IMR-90 (cell line): ENCODE results near the gene STARD6. TPM values are rescaled to one million over a fixed set of nuclear protein-coding genes. Genes with fewer than 3 reads are reported as not detected.

ENCODE experiments used
- ATAC-seq: fragments of 200-7000 bp; cut with Tn5 transposase; 2 replicates; pipeline ENCODE4 v1.9.1; 2020; ENCODE audit warnings: low read depth, mild to moderate bottlenecking, moderate library complexity
- BruUV-seq: library from RNA; stranded (reverse); fragments of 400-500 nt; replicated peaks from 2 replicates; lab custom pipeline; 2021; lab: Mats Ljungman, UMichigan
- CTCF ChIA-PET: fragments of 300-600 bp; formaldehyde crosslinking; extraction: SDS; loops from one replicate; lab custom pipeline; 2021; ENCODE audit warnings: antibody characterized with exemption; lab: Yijun Ruan, JAX
- POLR2A ChIA-PET: fragments of 300-600 bp; sonication (Branson Sonifier 250); formaldehyde crosslinking; loops from one replicate; lab custom pipeline; 2022; ENCODE audit warnings: antibody characterized with exemption; ENCODE audit not compliant: unreplicated experiment; lab: Charles Lee
- DNase-seq: peaks from one replicate; pipeline ENCODE4 v3.0.0; 2013
- H2AFZ ChIP-seq: replicated peaks from 2 replicates; pipeline ENCODE3; 2013; ENCODE audit warnings: low read length, mild to moderate bottlenecking; ENCODE audit not compliant: poor library complexity
- H2AK5ac ChIP-seq: 2 replicates; pipeline ENCODE4 v1.6.1; 2013; ENCODE audit warnings: low read depth, low read length, inconsistent platforms
- H2AK9ac ChIP-seq: replicated peaks from 2 replicates; pipeline ENCODE3; 2013; ENCODE audit warnings: mild to moderate bottlenecking, low read depth, low read length, moderate library complexity; ENCODE audit not compliant: poor library complexity
- H2BK120ac ChIP-seq: 2 replicates; pipeline ENCODE4 v1.6.1; 2013; ENCODE audit warnings: low read depth, low read length, inconsistent platforms
- H2BK15ac ChIP-seq: 3 replicates; pipeline ENCODE4 v1.6.1; 2013; ENCODE audit warnings: low read depth, low read length, inconsistent platforms
- H2BK20ac ChIP-seq: 2 replicates; pipeline ENCODE4 v1.6.1; 2013; ENCODE audit warnings: low read depth, mild to moderate bottlenecking, inconsistent platforms, low read length, moderate library complexity
- H2BK5ac ChIP-seq: 2 replicates; pipeline ENCODE4 v1.6.1; 2013; ENCODE audit warnings: mild to moderate bottlenecking, low read depth, low read length, inconsistent platforms; ENCODE audit not compliant: poor library complexity, severe bottlenecking
- H3K14ac ChIP-seq: replicated peaks from 2 replicates; pipeline ENCODE4 v1.6.1; 2013; ENCODE audit warnings: low read depth, low read length, inconsistent platforms
- H3K18ac ChIP-seq: 2 replicates; pipeline ENCODE4 v1.6.1; 2013; ENCODE audit warnings: low read depth, low read length, control low read depth
- H3K23ac ChIP-seq: 2 replicates; pipeline ENCODE4 v1.6.1; 2013; ENCODE audit warnings: low read depth, low read length, inconsistent platforms
- H3K27ac ChIP-seq: 2 replicates; pipeline ENCODE4 v1.5.1; 2013; ENCODE audit warnings: mild to moderate bottlenecking, control low read depth, low read length; ENCODE audit not compliant: insufficient read depth
- H3K27me3 ChIP-seq: 2 replicates; pipeline ENCODE4 v1.6.1; 2013; ENCODE audit warnings: low read length; ENCODE audit not compliant: control insufficient read depth, insufficient read depth
- H3K36me3 ChIP-seq: 2 replicates; pipeline ENCODE4 v1.6.1; 2013; ENCODE audit warnings: low read length, mixed read lengths; ENCODE audit not compliant: control insufficient read depth, insufficient read depth
- H3K4ac ChIP-seq: 2 replicates; pipeline ENCODE4 v1.6.1; 2013; ENCODE audit warnings: low read depth, low read length, inconsistent platforms
- H3K4me1 ChIP-seq: 2 replicates; pipeline ENCODE4 v1.6.1; 2013; ENCODE audit warnings: low read length, mixed read lengths; ENCODE audit not compliant: control insufficient read depth, insufficient read depth
- H3K4me2 ChIP-seq: 2 replicates; pipeline ENCODE4 v1.6.1; 2013; ENCODE audit warnings: low read depth, mild to moderate bottlenecking, control low read depth, low read length, moderate library complexity
- H3K4me3 ChIP-seq: 2 replicates; pipeline ENCODE4 v1.5.1; 2013; ENCODE audit warnings: low read depth, mild to moderate bottlenecking, control low read depth, low read length, moderate library complexity; ENCODE audit not compliant: insufficient read depth
- H3K56ac ChIP-seq: 2 replicates; pipeline ENCODE4 v1.6.1; 2013; ENCODE audit warnings: low read length, inconsistent platforms; ENCODE audit not compliant: insufficient read depth; ENCODE audit errors: extremely low read depth
- H3K79me1 ChIP-seq, 2 experiments: 2 replicates each; pipeline ENCODE4 v1.6.1; 2013; ENCODE audit warnings: low read length in 2 of 2, inconsistent platforms in 1 of 2, low read depth in 1 of 2
- H3K9ac ChIP-seq: 2 replicates; pipeline ENCODE4 v1.6.1; 2013; ENCODE audit warnings: low read depth, low read length, control low read depth
- H3K9me1 ChIP-seq: 2 replicates; pipeline ENCODE4 v1.6.1; 2013; ENCODE audit warnings: low read length, inconsistent platforms; ENCODE audit not compliant: insufficient read depth
- H3K9me3 ChIP-seq: 2 replicates; pipeline ENCODE4 v1.6.1; 2013; ENCODE audit warnings: low read length; ENCODE audit not compliant: control insufficient read depth, insufficient read depth
- H4K20me1 ChIP-seq: 2 replicates; pipeline ENCODE4 v1.6.1; 2013; ENCODE audit warnings: low read length, inconsistent platforms; ENCODE audit not compliant: insufficient read depth
- H4K5ac ChIP-seq: 2 replicates; pipeline ENCODE4 v1.6.1; 2013; ENCODE audit warnings: mild to moderate bottlenecking, low read depth, low read length, control low read depth
- H4K8ac ChIP-seq, 2 experiments: 2 replicates each; pipeline ENCODE4 v1.6.1; 2013; ENCODE audit warnings: low read depth in 2 of 2, low read length in 2 of 2, control low read depth in 1 of 2, inconsistent platforms in 1 of 2
- H4K91ac ChIP-seq: 2 replicates; pipeline ENCODE4 v1.6.1; 2013; ENCODE audit warnings: low read depth, low read length, inconsistent platforms; ENCODE audit not compliant: insufficient read depth
- BHLHE40 ChIP-seq: fragments of 150-350 bp; IDR thresholded peaks from 2 replicates; pipeline ENCODE4 v1.6.1; 2016; ENCODE audit warnings: mild to moderate bottlenecking, low read depth, low read length
- CEBPB ChIP-seq: IDR thresholded peaks from 2 replicates; pipeline ENCODE4 v1.6.1; 2012; ENCODE audit warnings: low read depth, low read length, improper control_type of control experiment
- CHD1 ChIP-seq: IDR thresholded peaks from 2 replicates; pipeline ENCODE4 v1.6.1; 2012; ENCODE audit warnings: low read depth, low read length, improper control_type of control experiment
- MAFK ChIP-seq: IDR thresholded peaks from 2 replicates; pipeline ENCODE4 v1.6.1; 2012; ENCODE audit warnings: low read depth, low read length, improper control_type of control experiment
- MAZ ChIP-seq: IDR thresholded peaks from 2 replicates; pipeline ENCODE4 v1.6.1; 2012; ENCODE audit warnings: low read depth, mild to moderate bottlenecking, low read length, improper control_type of control experiment, moderate library complexity, borderline replicate concordance
- MXI1 ChIP-seq: IDR thresholded peaks from 2 replicates; pipeline ENCODE4 v1.6.1; 2012; ENCODE audit warnings: low read depth, mild to moderate bottlenecking, low read length, moderate library complexity, borderline replicate concordance
- NFE2L2 ChIP-seq: fragments of 150-350 bp; IDR thresholded peaks from 2 replicates; pipeline ENCODE4 v1.6.1; 2016; ENCODE audit warnings: low read depth, mild to moderate bottlenecking, low read length
- POLR2A ChIP-seq: IDR thresholded peaks from 2 replicates; pipeline ENCODE4 v1.6.1; 2012; ENCODE audit warnings: mild to moderate bottlenecking, low read depth, low read length
- RAD21 ChIP-seq: IDR thresholded peaks from 2 replicates; pipeline ENCODE4 v1.6.1; 2012; ENCODE audit warnings: low read length, improper control_type of control experiment
- RCOR1 ChIP-seq: IDR thresholded peaks from 2 replicates; pipeline ENCODE4 v1.6.1; 2012; ENCODE audit warnings: mild to moderate bottlenecking, low read length, improper control_type of control experiment; ENCODE audit not compliant: insufficient replicate concordance
- SMC3 ChIP-seq: fragments of 150-350 bp; IDR thresholded peaks from 2 replicates; pipeline ENCODE4 v1.6.1; 2016; ENCODE audit warnings: low read depth, mild to moderate bottlenecking, antibody characterized with exemption, low read length, moderate library complexity
- WGBS, 2 experiments: methylation state at CpG; one replicate each; pipeline versions ENCODE4 v1.1.5 to v1.1.7; 2013; ENCODE audit warnings: missing lambda C conversion rate in 2 of 2; ENCODE audit not compliant: insufficient read length in 1 of 2; ENCODE audit errors: extremely low coverage in 2 of 2; 5-methylcytosine and 5-hydroxymethylcytosine counted together
- dilution Hi-C: fragments of 300-500 bp; cut with HindIII; formaldehyde crosslinking; loops from one replicate; pipeline ENCODE4 v1.14.3; 2018; ENCODE audit warnings: low sequenced_read_pairs; ENCODE audit not compliant: unreplicated experiment
- in situ Hi-C: fragments of 300-500 bp; cut with MboI; formaldehyde crosslinking; loops from 3 replicates; pipeline ENCODE4 v1.14.3; 2019; ENCODE audit warnings: low sequenced_read_pairs, inconsistent platforms, mixed read lengths
- intact Hi-C: fragments of 100-400 bp; cut with micrococcal nuclease; formaldehyde crosslinking; loops from 2 replicates; pipeline ENCODE4 v1.10.0; 2022
- polyA plus RNA-seq, 3 experiments: library from polyadenylated mRNA; depleted of rRNA; stranded (reverse); fragments of >200 nt; gene quantifications; 2 replicates each; pipeline ENCODE4 v1.2.3, GENCODE V29; 2012; ENCODE audit warnings: low replicate concordance in 1 of 3
- total RNA-seq: library from RNA; depleted of rRNA; stranded (reverse); fragments of >200 nt; gene quantifications from 2 replicates; pipeline ENCODE4 v1.2.3, GENCODE V29; 2012
- TF ChIP-seq, protein P1 (sequence below): fragments of 150-350 bp; IDR thresholded peaks from 2 replicates; pipeline ENCODE4 v1.6.1; 2017; ENCODE audit warnings: mild to moderate bottlenecking, antibody characterized with exemption, low read length, low read depth
- TF ChIP-seq, protein P2 (sequence below): fragments of 150-350 bp; IDR thresholded peaks from 2 replicates; pipeline ENCODE4 v1.6.1; 2016; ENCODE audit warnings: low read depth, mild to moderate bottlenecking, low read length, moderate library complexity, borderline replicate concordance
- TF ChIP-seq, protein P3 (sequence below): conservative IDR thresholded peaks from 2 replicates; pipeline ENCODE4 v1.5.1; 2012; ENCODE audit warnings: mild to moderate bottlenecking, low read depth, low read length, improper control_type of control experiment

The STARD6 gene
- total and polyA plus RNA-seq, 2 of the 4 experiments (the other 2 are of a cell fraction) = not detected

DNA sequence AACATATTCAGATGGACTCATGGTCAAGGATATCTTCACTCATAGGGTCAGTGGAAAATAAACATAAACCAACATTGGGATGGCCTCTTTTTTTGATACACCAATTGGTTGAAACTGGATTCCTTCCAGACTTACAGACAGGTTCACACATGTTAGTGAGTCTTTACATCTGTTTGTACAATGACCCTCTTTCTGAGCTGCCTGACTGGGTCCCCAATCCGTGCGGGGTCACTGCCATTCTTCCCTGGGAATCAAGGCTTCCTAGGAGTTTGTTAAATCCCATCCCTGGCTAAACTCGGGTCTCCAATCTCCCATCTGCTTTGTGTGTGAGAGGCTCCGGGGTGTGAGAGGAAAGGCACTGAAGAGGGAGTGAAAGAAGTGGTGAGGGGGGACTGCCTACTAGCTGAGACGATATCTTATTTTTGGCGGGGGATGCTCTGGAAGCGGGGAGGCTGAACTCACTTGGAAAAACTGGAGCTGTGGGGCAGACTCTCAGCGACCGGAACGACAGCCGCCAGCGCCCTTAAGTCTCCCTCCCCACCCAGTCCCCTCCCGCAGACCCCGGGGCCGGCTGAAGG is 487 bp downstream of the STARD6 start (continued):
- no peak for TF ChIP-seq CEBPB

DNA sequence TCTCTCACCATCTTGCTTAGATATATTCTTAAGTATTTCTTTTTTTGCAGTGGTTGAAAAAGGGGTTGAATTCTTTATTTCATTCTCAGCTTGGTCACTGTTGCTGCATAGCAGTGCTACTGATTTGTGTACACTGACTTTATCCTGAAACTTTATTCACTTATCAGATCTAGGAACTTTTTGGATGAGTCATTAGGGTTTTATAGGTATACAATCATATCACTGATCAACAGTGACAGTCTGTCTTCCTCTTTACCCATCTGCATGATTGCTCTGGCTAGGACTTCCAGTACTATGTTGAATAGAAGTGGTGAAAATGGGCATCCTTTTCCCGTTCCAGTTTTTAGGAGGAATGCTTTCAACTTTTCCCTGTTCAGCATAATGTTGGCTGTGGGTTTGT is 6.5 kb downstream of the STARD6 start:
- no peak overlapping the region for H3K4me3 ChIP-seq
- no peak overlapping the region for H4K5ac ChIP-seq
- H3K14ac ChIP-seq = no peak overlapping the region
- no peak for ATAC-seq
- H3K36me3 ChIP-seq = no peaks in the 10 kb centered on the region
- no peak overlapping the region for H3K27ac ChIP-seq
- no peak overlapping the region for H2AK9ac ChIP-seq
- BruUV-seq = no TSS peak
- H3K23ac ChIP-seq = no peak overlapping the region
- no peak overlapping the region for H2BK20ac ChIP-seq
- no peak overlapping the region for H2AFZ ChIP-seq
- no peak overlapping the region for H3K9ac ChIP-seq
- H3K79me1 ChIP-seq = no peaks in the 10 kb centered on the region
- H2BK5ac ChIP-seq = no peak overlapping the region
- H3K27me3 ChIP-seq = no peaks in the 10 kb centered on the region
- no peak overlapping the region for H2BK120ac ChIP-seq
- no peaks in the 10 kb centered on the region for H4K20me1 ChIP-seq
- H3K18ac ChIP-seq = no peak overlapping the region
- intact Hi-C loops (loop anchor here (10.0 kb wide), 1 partner anchor 494 kb away; no protein-coding TSS in a partner anchor), in situ Hi-C loops (no loop called here), dilution Hi-C loops (no loop called here)
- H3K56ac ChIP-seq = no peak overlapping the region
- no peaks in the 10 kb centered on the region for H3K9me3 ChIP-seq
- H2AK5ac ChIP-seq = no peak overlapping the region
- no peaks in the 10 kb centered on the region for H3K4me1 ChIP-seq
- H4K91ac ChIP-seq = no peak overlapping the region
- no peak for DNase-seq
- H3K4me2 ChIP-seq = no peak overlapping the region
- H3K9me1 ChIP-seq = no peaks in the 10 kb centered on the region
- no peak overlapping the region for H4K8ac ChIP-seq
- no CpG with 5 or more reads among the region's 1 CpG for WGBS, 2 experiments
- no peak overlapping the region for H2BK15ac ChIP-seq
- CTCF ChIA-PET = no interaction called here
- no peak overlapping the region for H3K4ac ChIP-seq
- POLR2A ChIA-PET = no interaction called here
- TF ChIP-seq BHLHE40 (no peak), RAD21 (no peak), MXI1 (no peak), CHD1 (no peak), SMC3 (no peak), MAZ (no peak), CEBPB (no peak), MAFK (no peak), NFE2L2 (no peak), RCOR1 (no peak), POLR2A (no peak)
- TF ChIP-seq, protein P1, sequence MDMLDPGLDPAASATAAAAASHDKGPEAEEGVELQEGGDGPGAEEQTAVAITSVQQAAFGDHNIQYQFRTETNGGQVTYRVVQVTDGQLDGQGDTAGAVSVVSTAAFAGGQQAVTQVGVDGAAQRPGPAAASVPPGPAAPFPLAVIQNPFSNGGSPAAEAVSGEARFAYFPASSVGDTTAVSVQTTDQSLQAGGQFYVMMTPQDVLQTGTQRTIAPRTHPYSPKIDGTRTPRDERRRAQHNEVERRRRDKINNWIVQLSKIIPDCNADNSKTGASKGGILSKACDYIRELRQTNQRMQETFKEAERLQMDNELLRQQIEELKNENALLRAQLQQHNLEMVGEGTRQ = no peak
- TF ChIP-seq, protein P2, sequence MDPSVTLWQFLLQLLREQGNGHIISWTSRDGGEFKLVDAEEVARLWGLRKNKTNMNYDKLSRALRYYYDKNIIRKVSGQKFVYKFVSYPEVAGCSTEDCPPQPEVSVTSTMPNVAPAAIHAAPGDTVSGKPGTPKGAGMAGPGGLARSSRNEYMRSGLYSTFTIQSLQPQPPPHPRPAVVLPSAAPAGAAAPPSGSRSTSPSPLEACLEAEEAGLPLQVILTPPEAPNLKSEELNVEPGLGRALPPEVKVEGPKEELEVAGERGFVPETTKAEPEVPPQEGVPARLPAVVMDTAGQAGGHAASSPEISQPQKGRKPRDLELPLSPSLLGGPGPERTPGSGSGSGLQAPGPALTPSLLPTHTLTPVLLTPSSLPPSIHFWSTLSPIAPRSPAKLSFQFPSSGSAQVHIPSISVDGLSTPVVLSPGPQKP = no peak
- TF ChIP-seq, protein P3, sequence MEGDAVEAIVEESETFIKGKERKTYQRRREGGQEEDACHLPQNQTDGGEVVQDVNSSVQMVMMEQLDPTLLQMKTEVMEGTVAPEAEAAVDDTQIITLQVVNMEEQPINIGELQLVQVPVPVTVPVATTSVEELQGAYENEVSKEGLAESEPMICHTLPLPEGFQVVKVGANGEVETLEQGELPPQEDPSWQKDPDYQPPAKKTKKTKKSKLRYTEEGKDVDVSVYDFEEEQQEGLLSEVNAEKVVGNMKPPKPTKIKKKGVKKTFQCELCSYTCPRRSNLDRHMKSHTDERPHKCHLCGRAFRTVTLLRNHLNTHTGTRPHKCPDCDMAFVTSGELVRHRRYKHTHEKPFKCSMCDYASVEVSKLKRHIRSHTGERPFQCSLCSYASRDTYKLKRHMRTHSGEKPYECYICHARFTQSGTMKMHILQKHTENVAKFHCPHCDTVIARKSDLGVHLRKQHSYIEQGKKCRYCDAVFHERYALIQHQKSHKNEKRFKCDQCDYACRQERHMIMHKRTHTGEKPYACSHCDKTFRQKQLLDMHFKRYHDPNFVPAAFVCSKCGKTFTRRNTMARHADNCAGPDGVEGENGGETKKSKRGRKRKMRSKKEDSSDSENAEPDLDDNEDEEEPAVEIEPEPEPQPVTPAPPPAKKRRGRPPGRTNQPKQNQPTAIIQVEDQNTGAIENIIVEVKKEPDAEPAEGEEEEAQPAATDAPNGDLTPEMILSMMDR = no peak
